Measurements from ENCODE around the gene TRMT11.
"Not testable (repeated sequence)": the region's sequence is repeated elsewhere in the genome, so short reads cannot be mapped to it uniquely, and the experiment has no call there.

TRMT11 gene

DNA sequence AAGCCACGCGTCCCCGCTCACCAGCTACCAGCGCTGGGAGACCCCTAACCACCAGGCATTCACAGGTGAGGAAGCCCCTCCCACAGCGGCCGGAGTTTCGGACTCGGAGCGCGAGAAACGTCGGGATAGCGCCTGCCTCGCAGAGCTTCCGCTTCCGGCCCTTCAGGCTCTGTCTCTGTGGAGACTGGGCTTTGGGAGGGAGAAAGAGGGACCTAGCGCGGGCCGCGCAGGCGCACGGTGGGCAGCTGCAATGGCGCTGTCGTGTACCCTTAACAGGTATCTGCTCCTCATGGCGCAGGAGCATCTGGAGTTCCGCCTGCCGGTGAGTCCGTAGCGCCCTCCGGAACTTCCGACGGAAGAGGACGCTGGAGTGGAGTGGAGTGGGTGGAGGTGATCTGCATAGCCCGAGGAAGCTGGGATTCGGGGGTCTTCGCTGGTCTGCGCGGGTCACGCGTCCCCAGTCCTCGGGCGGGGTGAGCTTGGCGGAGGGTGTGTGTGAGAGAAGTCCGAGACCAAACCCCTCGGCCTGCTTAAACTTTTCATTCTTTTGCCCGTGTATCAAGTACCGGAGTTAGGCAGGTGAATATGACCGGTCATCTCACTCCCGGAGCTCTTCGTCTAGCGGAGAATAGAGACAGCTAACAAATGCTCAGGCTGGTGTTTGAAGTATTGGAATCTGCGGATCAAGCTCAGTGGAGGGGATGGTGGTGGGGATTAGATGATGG is at the start of gene TRMT11:
Gene TRMT11 (plus strand): TSS at position 240 of the 725 bp plus-strand sequence. CDS start 11 bp downstream, at position 251.
- peak; percentile 96 for DNase-seq

- no peak for DNase-seq
Measured at GRCh38 chr6:125939026-125939425, 47.3 kb upstream of the TRMT11 start.

- DNase-seq: no peak
Measured at GRCh38 chr6:125939791-125940190, 46.5 kb upstream of the TRMT11 start.

DNA sequence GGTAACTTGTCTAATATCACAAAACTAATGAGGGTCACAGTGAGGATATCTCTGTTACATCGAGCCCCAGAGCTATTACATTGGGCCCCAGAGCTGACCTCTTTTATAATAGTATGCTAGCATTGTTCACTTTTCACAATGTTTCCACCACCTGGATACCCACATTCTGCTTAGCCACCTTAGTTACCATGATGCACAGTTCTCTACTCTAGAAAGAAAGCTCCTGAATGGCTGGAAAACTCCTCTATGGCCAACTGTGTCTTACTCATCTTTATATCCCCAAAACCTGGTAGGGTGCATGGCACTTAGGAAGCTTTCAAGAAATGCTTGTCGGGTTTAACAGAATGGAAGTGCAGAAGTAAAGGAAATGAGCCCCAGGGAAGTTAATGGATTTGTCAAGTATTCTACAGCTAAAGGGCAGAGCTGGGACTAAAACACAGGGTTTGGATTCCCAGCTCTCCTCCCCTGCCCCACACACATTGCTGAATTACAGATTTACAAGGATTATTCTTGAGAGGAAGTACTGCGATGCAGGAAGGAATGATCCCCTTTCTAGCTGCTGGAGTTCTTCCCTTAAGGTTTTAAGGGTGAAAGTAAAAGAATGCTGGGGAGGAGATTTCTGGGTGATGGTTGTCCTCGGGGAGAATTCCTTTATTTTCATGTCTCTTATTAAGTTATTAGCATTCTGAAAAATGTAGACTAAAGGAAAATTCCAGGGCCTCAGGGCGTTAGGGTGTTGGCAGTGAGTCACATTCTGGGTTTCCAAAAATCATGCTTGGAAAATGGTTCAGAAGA is 45.9 kb upstream of the TRMT11 start:
- DNase-seq: no peak

DNA sequence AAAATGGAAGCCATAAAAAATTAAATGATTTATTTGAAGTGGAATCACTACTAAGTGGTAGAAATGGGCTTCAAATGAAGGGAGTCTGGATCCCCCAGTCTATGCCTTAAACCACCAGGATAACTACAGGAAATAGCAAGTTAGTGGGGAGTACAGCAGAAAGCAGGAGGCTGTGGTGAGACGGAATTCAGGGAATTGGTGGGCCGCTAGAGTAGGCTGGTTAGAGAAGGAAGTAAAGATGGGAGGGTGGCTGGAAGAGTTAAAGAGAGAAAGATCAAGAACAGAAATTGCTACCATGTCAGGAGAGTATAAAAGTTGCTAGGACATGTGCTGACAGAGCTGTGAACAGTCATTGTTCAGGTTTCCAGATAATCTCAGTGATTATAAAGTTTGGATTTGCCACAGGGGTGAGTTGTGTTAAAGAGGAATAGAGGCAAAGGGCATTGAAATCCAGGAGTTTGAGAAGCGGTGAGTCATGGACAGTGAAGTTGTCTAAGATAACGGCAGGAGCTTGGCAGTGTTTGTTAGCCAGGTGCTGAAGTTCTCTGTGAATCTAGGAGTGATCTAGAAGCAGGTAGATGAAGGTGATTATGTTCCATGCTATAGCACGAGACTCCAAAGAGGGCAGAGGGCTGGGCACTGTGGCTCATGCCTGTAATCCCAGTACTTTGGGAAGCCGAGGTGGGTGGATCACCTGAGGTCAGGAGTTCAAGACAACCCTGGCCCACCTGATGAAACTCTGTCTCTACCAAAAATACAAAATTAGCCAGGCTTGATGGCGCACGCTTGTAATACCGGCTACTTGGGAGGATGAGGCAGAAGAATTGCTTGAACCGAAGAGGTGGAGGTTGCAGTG is 43.4 kb upstream of the TRMT11 start:
- DNase-seq: no peak

DNA sequence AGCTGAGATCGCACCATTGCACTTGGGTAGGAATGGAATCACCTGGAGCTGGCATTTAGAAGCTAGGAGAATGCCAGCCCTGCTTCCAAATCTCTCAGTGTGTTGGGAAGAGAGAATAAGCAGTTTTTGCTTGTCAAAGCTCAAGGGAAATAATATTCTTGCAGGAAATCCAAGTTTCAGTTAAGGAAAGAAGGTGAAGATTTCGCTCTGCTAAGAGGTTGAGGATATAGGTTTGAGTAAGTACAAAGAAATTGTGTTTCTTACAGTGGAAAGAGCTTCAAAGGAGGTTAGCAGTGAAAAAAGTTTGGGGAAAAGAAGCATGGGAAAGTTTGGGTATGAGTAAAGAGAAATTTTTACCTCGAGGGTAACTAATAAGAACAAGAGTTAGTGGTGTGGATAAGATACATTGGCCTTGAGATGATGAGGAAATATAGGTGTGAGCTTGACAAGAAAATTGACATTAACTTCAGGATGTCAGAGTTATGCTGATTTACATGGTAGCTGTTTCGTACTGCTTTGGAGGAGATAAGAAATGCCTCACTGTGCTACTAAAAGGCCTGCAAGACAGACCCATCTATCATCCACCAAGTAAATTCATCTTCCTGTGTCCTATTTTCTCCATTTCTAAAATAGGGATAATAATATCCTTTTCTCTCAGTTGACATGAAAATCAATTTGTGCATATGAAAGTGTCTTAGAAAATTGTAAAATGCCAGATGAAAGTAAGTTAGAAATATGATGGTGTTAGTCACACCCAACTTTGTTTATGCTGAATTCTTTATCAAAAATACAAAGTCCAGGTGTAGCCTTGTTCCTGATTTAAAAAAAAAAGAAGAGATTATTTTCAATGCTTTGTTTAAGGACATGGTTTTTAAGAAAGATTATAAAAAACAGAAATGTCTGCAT is 42.6 kb upstream of the TRMT11 start:
- DNase-seq: no peak

GRCh38 chr6:125944434-125944816 is 41.9 kb upstream of the TRMT11 start:
- no peak for DNase-seq

DNA sequence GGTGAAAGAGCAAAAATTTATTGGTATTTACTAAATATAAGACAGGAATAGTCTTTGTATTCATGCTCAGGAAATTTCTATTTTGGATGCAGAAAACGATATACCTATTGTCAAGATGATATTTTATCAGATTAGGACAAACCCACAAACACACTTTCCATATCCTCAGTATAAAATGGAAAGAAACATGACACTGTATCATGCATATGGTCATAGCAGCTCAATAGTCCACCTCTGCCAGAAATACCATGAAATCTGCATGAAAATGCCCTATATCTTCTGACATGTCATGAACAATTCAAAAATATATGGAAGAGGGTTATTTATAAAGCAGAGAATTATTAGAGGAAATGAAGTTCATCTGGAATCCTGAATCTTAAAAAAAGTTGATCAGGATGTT is 41.4 kb upstream of the TRMT11 start:
- no peak for DNase-seq

DNA sequence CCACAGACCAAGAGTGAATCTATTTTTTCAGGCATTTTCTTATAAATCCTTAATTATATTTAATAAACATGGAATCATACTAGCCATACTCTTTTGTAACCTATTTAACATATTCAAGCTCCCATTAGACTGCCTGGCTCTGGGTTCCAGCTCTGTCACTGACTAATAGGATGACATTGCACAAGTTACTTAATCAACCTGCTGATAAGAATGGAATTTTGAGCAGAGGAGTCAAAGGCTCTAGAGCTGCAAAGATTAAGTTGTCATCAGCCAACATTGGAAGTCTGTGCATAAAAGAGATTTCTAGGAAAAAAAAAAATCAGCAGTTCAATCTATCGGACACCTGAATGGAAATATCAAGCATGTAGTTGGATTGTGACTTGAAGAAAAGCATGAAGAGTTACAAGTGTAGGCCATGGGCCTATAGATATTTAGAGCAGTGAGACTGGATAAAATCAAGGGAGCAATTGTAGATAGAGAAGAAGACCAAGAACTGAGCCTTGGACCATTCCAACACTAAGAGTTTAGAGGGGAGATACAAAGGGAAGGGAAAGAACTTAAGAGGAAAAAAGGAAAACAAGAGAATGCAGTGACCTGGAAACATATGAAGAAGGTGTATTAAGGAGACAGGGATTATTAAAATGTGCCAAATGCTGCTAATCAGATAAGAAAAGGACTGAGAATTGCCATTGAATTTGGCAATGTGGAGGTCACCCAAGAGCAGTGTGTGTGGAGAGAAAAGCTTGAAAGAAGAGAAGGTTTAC is 40.8 kb upstream of the TRMT11 start:
- DNase-seq: no peak

DNA sequence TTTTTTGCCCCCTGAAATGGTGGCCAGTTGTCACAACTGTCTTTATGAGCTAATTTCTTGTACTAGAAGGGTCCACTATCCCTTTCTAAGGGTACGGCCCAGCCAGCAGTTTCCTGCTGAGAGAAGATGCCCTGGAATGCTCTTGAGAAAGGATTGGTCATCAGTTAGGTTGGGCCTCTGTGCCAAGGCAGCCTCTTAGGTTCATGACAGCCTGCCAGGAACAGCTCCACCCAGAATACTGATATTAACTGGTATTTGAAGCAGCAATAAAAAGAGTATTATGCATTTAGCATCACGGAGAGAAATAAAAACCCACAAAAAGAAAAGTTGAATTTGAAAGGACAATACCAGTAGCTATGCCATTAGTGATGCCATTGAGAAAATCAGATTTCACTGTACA is 38.7 kb upstream of the TRMT11 start:
- no peak for DNase-seq

GRCh38 chr6:125948455-125948854 is 37.9 kb upstream of the TRMT11 start:
- DNase-seq: no peak

- no peak for DNase-seq
Measured at GRCh38 chr6:125949069-125949468, 37.3 kb upstream of the TRMT11 start.

DNA sequence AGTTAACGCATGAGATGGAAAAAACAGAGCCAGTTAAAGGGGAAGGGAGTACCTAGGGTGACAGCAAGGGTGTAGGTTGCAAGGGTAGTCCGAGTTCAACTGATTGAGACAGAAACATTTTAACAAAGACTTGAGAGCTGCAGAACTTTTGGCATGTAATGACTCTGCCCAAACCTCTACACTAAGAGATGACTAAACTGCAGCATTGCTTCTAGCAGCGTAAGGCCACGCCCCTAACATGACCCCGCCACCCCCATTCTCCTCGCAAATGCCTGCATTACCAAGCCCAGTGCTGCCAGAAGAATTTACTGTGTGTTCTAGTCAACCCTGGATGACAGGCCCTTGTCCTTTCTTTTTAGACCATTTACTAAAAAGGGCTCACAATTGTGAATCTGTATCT is 36.0 kb upstream of the TRMT11 start:
- no peak for DNase-seq

GRCh38 chr6:125950716-125951115 is 35.6 kb upstream of the TRMT11 start:
- not testable (repeated sequence) for DNase-seq

- no peak for DNase-seq
Measured at GRCh38 chr6:125951323-125951722, 35.0 kb upstream of the TRMT11 start.

DNA sequence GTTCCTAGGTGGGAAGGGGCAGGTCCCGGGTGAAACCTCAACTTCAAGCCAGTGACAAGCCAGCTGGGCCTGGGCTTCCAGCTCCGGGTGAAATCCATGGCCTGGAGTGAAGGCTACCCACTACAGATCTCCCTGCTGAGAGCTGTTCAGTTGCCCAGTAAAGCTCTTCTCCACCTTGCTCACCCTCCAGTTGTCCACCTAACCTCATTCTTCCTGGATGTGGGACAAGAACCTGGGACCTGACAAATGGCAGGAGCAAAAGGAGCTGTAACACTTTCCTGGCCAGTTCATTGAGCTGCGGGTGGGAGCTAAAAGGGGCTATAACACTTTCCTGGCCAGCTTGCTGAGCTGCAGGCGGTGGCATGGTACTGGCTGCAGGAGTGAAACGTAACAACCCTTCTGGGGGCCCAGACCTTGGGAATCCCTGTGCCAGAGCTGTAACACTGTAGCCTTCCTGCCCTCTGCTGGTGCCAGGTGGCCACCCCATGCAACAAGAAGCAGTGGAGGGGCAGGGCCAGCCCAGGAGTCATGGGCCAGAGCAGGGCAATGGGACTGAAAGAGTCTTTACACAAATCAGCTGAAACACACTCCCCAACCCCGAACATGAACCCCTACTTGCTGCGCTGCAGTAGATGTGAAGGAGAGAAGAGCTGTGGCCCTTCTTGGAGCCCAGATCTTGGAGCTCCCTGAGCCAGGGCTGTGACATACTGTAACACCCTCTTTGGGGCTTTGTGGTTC is 33.4 kb upstream of the TRMT11 start:
- no peak for DNase-seq

- peak; percentile 15 for DNase-seq
Measured at GRCh38 chr6:125953502-125953875, 32.9 kb upstream of the TRMT11 start.

GRCh38 chr6:125954735-125955339 is 31.5 kb upstream of the TRMT11 start:
- DNase-seq: no peak

GRCh38 chr6:125955973-125956372 is 30.4 kb upstream of the TRMT11 start:
- no peak for DNase-seq

All from NCI-H1105 (cell line).